ENCODE measurements around the gene SPDYE6.

SPDYE6 gene

GRCh38 chr7:102320601-102321350, 35.5 kb downstream of the SPDYE6 start:
- 79% methylated on average over 31 of the region's 37 CpGs for WGBS
- Histone ChIP-seq H3K4me1 (ENCODE audit: control insufficient read depth, insufficient read depth, low read depth, low read length) (peaks cover 14% of the 10 kb centered on the region), H3K18ac (ENCODE audit: low read depth in 1 of 2, low read length in 2 of 2) (no peak overlapping the region), H2BK15ac (ENCODE audit: low read depth, poor library complexity, severe bottlenecking) (no peak overlapping the region), H3K4me2 (ENCODE audit: low read length, poor library complexity, severe bottlenecking) (no peak overlapping the region), H2BK120ac (ENCODE audit: low read depth, low read length) (no peak overlapping the region), H3K4ac (ENCODE audit: low read depth in 1 of 2, low read length in 2 of 2) (no peak overlapping the region), H3K14ac (ENCODE audit: low read length in 2 of 2) (peak overlapping the region in 1 of 2 experiments; percentile 80), H2BK5ac (ENCODE audit: low read depth, low read length, poor library complexity, severe bottlenecking) (no peak overlapping the region), H3K36me3 (ENCODE audit: control insufficient read depth in 1 of 2, insufficient read depth in 2 of 2, low read depth in 1 of 2, low read length in 2 of 2) (peaks cover 0 to 16% of the 10 kb centered on the region in 2 experiments), H2AK5ac (ENCODE audit: low read length, severe bottlenecking) (no peak overlapping the region), H3K9ac (ENCODE audit: low read length) (no peak overlapping the region), H2AFZ (ENCODE audit: low read depth, low read length) (no peak overlapping the region), H4K91ac (ENCODE audit: low read length) (no peak overlapping the region), H3K23ac (ENCODE audit: low read length in 2 of 2) (peak overlapping the region in 1 of 2 experiments; percentile 54), H2BK12ac (ENCODE audit: low read length in 2 of 2) (no peak overlapping the region), H3K79me1 (replicated peaks; ENCODE audit: low read length, poor library complexity, severe bottlenecking) (no peaks in the 10 kb centered on the region), H3K9me3 (ENCODE audit: control insufficient read depth, low read length) (no peaks in the 10 kb centered on the region), H4K8ac (ENCODE audit: low read length) (peak overlapping the region; percentile 43), H3K27ac (ENCODE audit: low read length, poor library complexity, severe bottlenecking) (no peak overlapping the region), H3K27me3 (ENCODE audit: control insufficient read depth in 1 of 2, insufficient read depth in 1 of 2, low read length in 2 of 2) (peaks cover 0 to 35% of the 10 kb centered on the region in 2 experiments), H3K4me3 (ENCODE audit: insufficient read depth in 1 of 2, low read depth in 1 of 2, low read length in 2 of 2) (no peak overlapping the region)
- DNase-seq = no peak

DNA sequence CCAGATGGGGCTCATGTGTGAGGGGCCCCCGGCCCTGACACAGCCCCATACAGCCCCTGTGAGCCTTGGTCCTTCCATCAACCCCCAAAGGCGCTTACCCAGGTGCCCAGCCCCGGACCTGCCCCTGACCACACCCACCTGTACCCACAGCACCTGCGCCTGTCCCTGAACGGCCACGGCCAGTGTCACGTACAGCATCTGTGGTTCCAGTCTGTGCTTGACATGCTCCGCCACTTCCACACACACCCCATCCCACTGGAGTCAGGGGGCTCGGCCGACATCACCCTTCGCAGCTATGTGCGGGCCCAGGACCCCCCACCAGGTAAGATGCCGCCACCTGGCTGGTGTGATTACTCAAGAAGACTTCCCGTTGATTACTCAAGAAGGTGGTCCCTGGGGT, 36.1 kb downstream of the SPDYE6 start:
- Histone ChIP-seq H3K4me3 (ENCODE audit: insufficient read depth in 1 of 2, low read depth in 1 of 2, low read length in 2 of 2) (no peak overlapping the region), H3K27ac (ENCODE audit: low read length, poor library complexity, severe bottlenecking) (no peak overlapping the region), H2BK120ac (ENCODE audit: low read depth, low read length) (no peak overlapping the region), H2BK15ac (ENCODE audit: low read depth, poor library complexity, severe bottlenecking) (no peak overlapping the region), H4K8ac (ENCODE audit: low read length) (no peak overlapping the region), H2BK12ac (ENCODE audit: low read length in 2 of 2) (no peak overlapping the region), H2BK5ac (ENCODE audit: low read depth, low read length, poor library complexity, severe bottlenecking) (no peak overlapping the region), H3K4ac (ENCODE audit: low read depth in 1 of 2, low read length in 2 of 2) (no peak overlapping the region), H2AK5ac (ENCODE audit: low read length, severe bottlenecking) (no peak overlapping the region), H3K18ac (ENCODE audit: low read depth in 1 of 2, low read length in 2 of 2) (no peak overlapping the region), H2AFZ (ENCODE audit: low read depth, low read length) (no peak overlapping the region), H3K9ac (ENCODE audit: low read length) (no peak overlapping the region), H3K79me1 (replicated peaks; ENCODE audit: low read length, poor library complexity, severe bottlenecking) (no peaks in the 10 kb centered on the region), H4K91ac (ENCODE audit: low read length) (no peak overlapping the region), H3K4me1 (ENCODE audit: control insufficient read depth, insufficient read depth, low read depth, low read length) (peaks cover 14% of the 10 kb centered on the region), H3K9me3 (ENCODE audit: control insufficient read depth, low read length) (no peaks in the 10 kb centered on the region), H3K36me3 (ENCODE audit: control insufficient read depth in 1 of 2, insufficient read depth in 2 of 2, low read depth in 1 of 2, low read length in 2 of 2) (peaks cover 0 to 16% of the 10 kb centered on the region in 2 experiments), H3K23ac (ENCODE audit: low read length in 2 of 2) (no peak overlapping the region), H3K27me3 (ENCODE audit: control insufficient read depth in 1 of 2, insufficient read depth in 1 of 2, low read length in 2 of 2) (peaks cover 0 to 35% of the 10 kb centered on the region in 2 experiments), H3K14ac (ENCODE audit: low read length in 2 of 2) (no peak overlapping the region), H3K4me2 (ENCODE audit: low read length, poor library complexity, severe bottlenecking) (no peak overlapping the region)
- no peak for DNase-seq
- 93% methylated on average over 14 of the region's 14 CpGs for WGBS

DNA sequence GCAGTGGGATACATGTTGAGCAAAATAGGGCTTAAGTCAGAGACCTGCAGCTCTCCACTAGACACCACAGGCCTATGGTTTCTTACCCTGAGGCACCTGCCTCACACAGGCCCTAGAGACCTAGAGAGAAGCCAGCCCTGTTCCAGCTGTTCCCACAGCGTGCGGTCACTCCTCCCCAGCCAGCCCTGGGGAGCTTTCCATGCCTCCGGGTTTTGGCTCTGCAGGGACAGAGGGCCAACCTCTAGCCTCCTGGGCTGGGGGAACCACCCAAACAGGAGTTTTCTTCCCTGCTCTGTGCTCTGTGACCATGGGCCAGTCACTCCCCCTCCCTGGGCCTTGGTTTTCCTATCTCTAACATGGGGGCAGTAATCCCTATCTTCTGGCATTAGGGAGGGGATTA, 36.6 kb downstream of the SPDYE6 start:
- Histone ChIP-seq H3K4me3 (ENCODE audit: insufficient read depth in 1 of 2, low read depth in 1 of 2, low read length in 2 of 2) (no peak overlapping the region), H3K4me1 (ENCODE audit: control insufficient read depth, insufficient read depth, low read depth, low read length) (peaks cover 14% of the 10 kb centered on the region), H4K91ac (ENCODE audit: low read length) (no peak overlapping the region), H3K27ac (ENCODE audit: low read length, poor library complexity, severe bottlenecking) (no peak overlapping the region), H3K23ac (ENCODE audit: low read length in 2 of 2) (no peak overlapping the region), H2BK5ac (ENCODE audit: low read depth, low read length, poor library complexity, severe bottlenecking) (no peak overlapping the region), H2BK120ac (ENCODE audit: low read depth, low read length) (no peak overlapping the region), H3K79me1 (replicated peaks; ENCODE audit: low read length, poor library complexity, severe bottlenecking) (no peaks in the 10 kb centered on the region), H3K4me2 (ENCODE audit: low read length, poor library complexity, severe bottlenecking) (no peak overlapping the region), H2AK5ac (ENCODE audit: low read length, severe bottlenecking) (no peak overlapping the region), H3K14ac (ENCODE audit: low read length in 2 of 2) (no peak overlapping the region), H3K36me3 (ENCODE audit: control insufficient read depth in 1 of 2, insufficient read depth in 2 of 2, low read depth in 1 of 2, low read length in 2 of 2) (peaks cover 0 to 17% of the 10 kb centered on the region in 2 experiments), H4K8ac (ENCODE audit: low read length) (no peak overlapping the region), H2BK15ac (ENCODE audit: low read depth, poor library complexity, severe bottlenecking) (no peak overlapping the region), H3K18ac (ENCODE audit: low read depth in 1 of 2, low read length in 2 of 2) (no peak overlapping the region), H3K9ac (ENCODE audit: low read length) (no peak overlapping the region), H2BK12ac (ENCODE audit: low read length in 2 of 2) (no peak overlapping the region), H2AFZ (ENCODE audit: low read depth, low read length) (no peak overlapping the region), H3K9me3 (ENCODE audit: control insufficient read depth, low read length) (no peaks in the 10 kb centered on the region), H3K4ac (ENCODE audit: low read depth in 1 of 2, low read length in 2 of 2) (no peak overlapping the region), H3K27me3 (ENCODE audit: control insufficient read depth in 1 of 2, insufficient read depth in 1 of 2, low read length in 2 of 2) (peaks cover 0 to 35% of the 10 kb centered on the region in 2 experiments)
- WGBS = 100% methylated on average over 3 of the region's 3 CpGs
- no peak for DNase-seq

DNA sequence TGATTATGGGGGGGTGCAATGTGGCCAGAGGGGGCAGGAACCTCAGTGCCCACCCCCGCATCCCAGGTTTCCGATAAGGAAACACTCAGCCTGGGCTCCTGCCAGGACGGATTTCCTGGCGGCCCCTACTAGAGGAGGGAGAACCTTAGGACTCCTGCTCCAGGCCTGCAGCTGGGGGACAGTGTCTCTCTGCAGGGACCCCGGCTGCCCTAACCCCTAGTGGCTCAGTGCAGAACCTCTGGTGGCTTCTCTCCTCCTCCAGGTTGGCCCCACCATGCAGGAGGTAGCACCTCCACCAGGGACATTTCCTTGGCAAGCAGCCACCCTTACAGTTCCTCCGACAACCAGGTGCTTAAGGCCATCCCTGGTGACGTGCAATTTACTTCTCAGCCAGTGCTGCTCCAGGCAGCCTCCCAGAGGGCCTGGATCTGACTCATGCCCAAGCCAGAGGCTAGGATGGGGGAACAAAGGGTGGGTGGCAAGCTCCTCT, 37.7 kb downstream of the SPDYE6 start:
- Histone ChIP-seq H3K79me1 (replicated peaks; ENCODE audit: low read length, poor library complexity, severe bottlenecking) (no peaks in the 10 kb centered on the region), H3K4me2 (ENCODE audit: low read length, poor library complexity, severe bottlenecking) (no peak overlapping the region), H3K27me3 (ENCODE audit: control insufficient read depth in 1 of 2, insufficient read depth in 1 of 2, low read length in 2 of 2) (peaks cover 0 to 26% of the 10 kb centered on the region in 2 experiments), H2BK5ac (ENCODE audit: low read depth, low read length, poor library complexity, severe bottlenecking) (no peak overlapping the region), H3K9ac (ENCODE audit: low read length) (no peak overlapping the region), H3K14ac (ENCODE audit: low read length in 2 of 2) (no peak overlapping the region), H4K8ac (ENCODE audit: low read length) (no peak overlapping the region), H3K36me3 (ENCODE audit: control insufficient read depth in 1 of 2, insufficient read depth in 2 of 2, low read depth in 1 of 2, low read length in 2 of 2) (peaks cover 0 to 24% of the 10 kb centered on the region in 2 experiments), H3K4me3 (ENCODE audit: insufficient read depth in 1 of 2, low read depth in 1 of 2, low read length in 2 of 2) (no peak overlapping the region), H3K23ac (ENCODE audit: low read length in 2 of 2) (no peak overlapping the region), H2AK5ac (ENCODE audit: low read length, severe bottlenecking) (no peak overlapping the region), H3K9me3 (ENCODE audit: control insufficient read depth, low read length) (no peaks in the 10 kb centered on the region), H3K4me1 (ENCODE audit: control insufficient read depth, insufficient read depth, low read depth, low read length) (peaks cover 14% of the 10 kb centered on the region), H3K4ac (ENCODE audit: low read depth in 1 of 2, low read length in 2 of 2) (no peak overlapping the region), H2BK15ac (ENCODE audit: low read depth, poor library complexity, severe bottlenecking) (no peak overlapping the region), H3K18ac (ENCODE audit: low read depth in 1 of 2, low read length in 2 of 2) (no peak overlapping the region), H2AFZ (ENCODE audit: low read depth, low read length) (no peak overlapping the region), H3K27ac (ENCODE audit: low read length, poor library complexity, severe bottlenecking) (no peak overlapping the region), H2BK120ac (ENCODE audit: low read depth, low read length) (no peak overlapping the region), H4K91ac (ENCODE audit: low read length) (no peak overlapping the region), H2BK12ac (ENCODE audit: low read length in 2 of 2) (no peak overlapping the region)
- DNase-seq = no peak
- WGBS = 86% methylated on average over 6 of the region's 7 CpGs
